Keratinocyte (primary cell): Measurements from ENCODE around the gene CENPO. TPM values are rescaled to one million over a fixed set of nuclear protein-coding genes. Genes with fewer than 3 reads are reported as not detected.

Experiments used
- DNase-seq: peaks from one replicate; pipeline ENCODE4 v3.0.0-alpha.2; 2011; ENCODE audit warnings: low read depth, missing footprints, low spot score
- FAIRE-seq: peaks from 2 replicates; lab custom pipeline; 2011; peaks lifted over from hg19 to GRCh38; lab: Jason Lieb, UNC
- H2AFZ ChIP-seq: 2 replicates; pipeline ENCODE4 v1.6.0; 2012; ENCODE audit warnings: low read length, control low read depth, inconsistent platforms; ENCODE audit not compliant: control insufficient read depth
- H3K27ac ChIP-seq: 2 replicates; pipeline ENCODE4 v1.5.1; 2011; ENCODE audit warnings: low read length; ENCODE audit not compliant: control insufficient read depth, insufficient read depth
- H3K27me3 ChIP-seq: 3 replicates; pipeline ENCODE4 v1.6.0; 2011; ENCODE audit warnings: low read length; ENCODE audit not compliant: control insufficient read depth, insufficient read depth; ENCODE audit errors: extremely low read depth
- H3K36me3 ChIP-seq, 2 experiments: 2 replicates in 1 of 2; 3 replicates in 1 of 2; pipeline ENCODE4 v1.5.1; 2011; ENCODE audit warnings: low read length in 2 of 2, mild to moderate bottlenecking in 1 of 2; ENCODE audit not compliant: control insufficient read depth in 2 of 2, insufficient read depth in 2 of 2; ENCODE audit errors: extremely low read depth in 1 of 2
- H3K4me1 ChIP-seq: 3 replicates; pipeline ENCODE4 v1.5.1; 2011; ENCODE audit warnings: low read length; ENCODE audit not compliant: control insufficient read depth, insufficient read depth; ENCODE audit errors: extremely low read depth
- H3K4me2 ChIP-seq: 3 replicates; pipeline ENCODE4 v1.6.0; 2011; ENCODE audit warnings: low read depth, low read length; ENCODE audit not compliant: control insufficient read depth, insufficient read depth; ENCODE audit errors: extremely low read depth
- H3K4me3 ChIP-seq, 3 experiments: fragments of 200-600 bp in 1 of 3; sonication (generic) in 1 of 3; 2 replicates in 2 of 3; 3 replicates in 1 of 3; pipeline ENCODE4 v1.5.1; 2011 to 2016; ENCODE audit warnings: low read length in 3 of 3, mild to moderate bottlenecking in 3 of 3, control low read depth in 2 of 3, inconsistent platforms in 1 of 3, low read depth in 1 of 3, mixed read lengths in 1 of 3, mixed run types in 1 of 3, moderate library complexity in 1 of 3; ENCODE audit not compliant: control insufficient read depth in 2 of 3, insufficient read depth in 2 of 3; ENCODE audit errors: extremely low read depth in 1 of 3
- H3K79me2 ChIP-seq: 2 replicates; pipeline ENCODE4 v1.6.0; 2012; ENCODE audit warnings: low read length; ENCODE audit not compliant: control insufficient read depth, insufficient read depth
- H3K9ac ChIP-seq: 3 replicates; pipeline ENCODE4 v1.6.0; 2011; ENCODE audit warnings: low read length; ENCODE audit not compliant: control insufficient read depth, insufficient read depth; ENCODE audit errors: extremely low read depth
- H3K9me1 ChIP-seq: 3 replicates; pipeline ENCODE4 v1.6.0; 2011; ENCODE audit warnings: low read length; ENCODE audit not compliant: control insufficient read depth, insufficient read depth; ENCODE audit errors: extremely low read depth
- H3K9me3 ChIP-seq: 2 replicates; pipeline ENCODE4 v1.5.1; 2012; ENCODE audit warnings: low read depth, low read length; ENCODE audit not compliant: control insufficient read depth
- H4K20me1 ChIP-seq: 3 replicates; pipeline ENCODE4 v1.6.0; 2011; ENCODE audit warnings: low read length; ENCODE audit not compliant: control insufficient read depth, insufficient read depth; ENCODE audit errors: extremely low read depth
- EZH2 ChIP-seq: IDR thresholded peaks from one replicate; pipeline ENCODE4 v1.6.1; 2012; ENCODE audit warnings: inconsistent platforms, mild to moderate bottlenecking, low read length, moderate library complexity
- dilution Hi-C: fragments of 300-500 bp; cut with MboI; formaldehyde crosslinking; loops from one replicate; pipeline ENCODE4 v1.7.0; 2020; ENCODE audit warnings: low sequenced_read_pairs; ENCODE audit not compliant: extremely low pct_ligation_motif_present
- polyA plus RNA-seq, 5 experiments: library from polyadenylated mRNA; depleted of rRNA in 3 of 5; stranded (reverse) in 3 of 5; stranded (forward) in 1 of 5; unstranded in 1 of 5; fragments of >200 nt; gene quantifications; 1 replicate in 1 of 5; 2 replicates in 3 of 5; 3 replicates in 1 of 5; pipeline versions ENCODE4 v1.2.1 to v1.2.3, GENCODE V29; 2011 to 2012; ENCODE audit warnings: missing spikeins in 2 of 5, low read depth in 1 of 5, low replicate concordance in 1 of 5
- TF ChIP-seq, protein P1 (sequence below), 3 experiments: IDR thresholded peaks in 1 of 3; conservative IDR thresholded peaks in 1 of 3; optimal IDR thresholded peaks in 1 of 3; 2 replicates in 2 of 3; 3 replicates in 1 of 3; pipeline versions ENCODE3 to v1.5.1; 2011; ENCODE audit warnings: low read length in 3 of 3, mild to moderate bottlenecking in 3 of 3, moderate library complexity in 2 of 3, control low read depth in 1 of 3, inconsistent platforms in 1 of 3; ENCODE audit not compliant: insufficient read depth in 2 of 3; ENCODE audit errors: extremely low read depth in 1 of 3

Gene CENPO
- polyA plus RNA-seq, 1 donor (not counting 4 experiments of a cell fraction or from before 2014, with no cell fraction given), result 12.1 TPM

- TF ChIP-seq, protein P1, sequence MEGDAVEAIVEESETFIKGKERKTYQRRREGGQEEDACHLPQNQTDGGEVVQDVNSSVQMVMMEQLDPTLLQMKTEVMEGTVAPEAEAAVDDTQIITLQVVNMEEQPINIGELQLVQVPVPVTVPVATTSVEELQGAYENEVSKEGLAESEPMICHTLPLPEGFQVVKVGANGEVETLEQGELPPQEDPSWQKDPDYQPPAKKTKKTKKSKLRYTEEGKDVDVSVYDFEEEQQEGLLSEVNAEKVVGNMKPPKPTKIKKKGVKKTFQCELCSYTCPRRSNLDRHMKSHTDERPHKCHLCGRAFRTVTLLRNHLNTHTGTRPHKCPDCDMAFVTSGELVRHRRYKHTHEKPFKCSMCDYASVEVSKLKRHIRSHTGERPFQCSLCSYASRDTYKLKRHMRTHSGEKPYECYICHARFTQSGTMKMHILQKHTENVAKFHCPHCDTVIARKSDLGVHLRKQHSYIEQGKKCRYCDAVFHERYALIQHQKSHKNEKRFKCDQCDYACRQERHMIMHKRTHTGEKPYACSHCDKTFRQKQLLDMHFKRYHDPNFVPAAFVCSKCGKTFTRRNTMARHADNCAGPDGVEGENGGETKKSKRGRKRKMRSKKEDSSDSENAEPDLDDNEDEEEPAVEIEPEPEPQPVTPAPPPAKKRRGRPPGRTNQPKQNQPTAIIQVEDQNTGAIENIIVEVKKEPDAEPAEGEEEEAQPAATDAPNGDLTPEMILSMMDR (optimal IDR thresholded peaks at IDR 0.05 in 1 of 3, IDR thresholded peaks at IDR 0.05 in 1 of 3, conservative IDR thresholded peaks at IDR 0.05 in 1 of 3; ENCODE audit: extremely low read depth in 1 of 3, insufficient read depth in 2 of 3, low read length in 3 of 3), result no peak
- TF ChIP-seq EZH2, result no peak
- no peaks in the 10 kb centered on the region for H3K79me2 ChIP-seq
- dilution Hi-C loops, result no loop called here
- FAIRE-seq, result no peak
- H3K4me2 ChIP-seq, result no peak overlapping the region
- H4K20me1 ChIP-seq, result no peaks in the 10 kb centered on the region
- no peaks in the 10 kb centered on the region for H3K4me1 ChIP-seq
- no peak for DNase-seq
- H3K9me3 ChIP-seq, result no peaks in the 10 kb centered on the region
- H3K36me3 ChIP-seq, result peaks cover 0 to 2% of the 10 kb centered on the region in 2 experiments
- no peak overlapping the region for H2AFZ ChIP-seq
- H3K9me1 ChIP-seq, result no peaks in the 10 kb centered on the region
- no peak overlapping the region for H3K4me3 ChIP-seq
- H3K9ac ChIP-seq, result no peak overlapping the region
- H3K27ac ChIP-seq, result no peak overlapping the region
- H3K27me3 ChIP-seq, result no peaks in the 10 kb centered on the region
These were observed 77.9 kb downstream of the CENPO start for GRCh38 chr2:24870891-24871705.

DNA sequence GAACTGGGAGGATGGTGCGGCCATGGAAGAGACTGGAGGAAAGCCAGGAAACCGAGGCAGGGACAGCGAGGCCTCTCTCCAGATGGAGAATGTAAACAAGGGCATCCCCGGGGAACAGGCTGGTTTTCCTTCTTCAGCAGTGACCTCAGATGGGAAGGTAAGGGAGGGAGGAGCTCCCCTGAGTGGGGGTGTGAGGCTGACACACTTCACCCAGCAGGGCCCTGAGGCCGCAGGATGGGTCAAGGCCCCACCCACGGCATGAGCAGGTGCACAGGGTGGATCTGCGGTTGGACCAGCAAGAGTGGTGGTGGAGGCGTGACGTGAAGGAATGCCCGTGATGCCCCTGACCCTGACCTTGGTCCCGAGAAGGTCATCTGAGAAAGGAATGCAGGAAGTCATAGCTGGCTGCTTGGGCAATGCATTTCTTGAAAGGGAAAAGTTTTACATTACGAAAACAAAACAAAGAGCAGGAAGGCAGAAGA is 78.7 kb downstream of the CENPO start:
- Histone ChIP-seq H3K27ac (no peak overlapping the region), H3K9me3 (no peaks in the 10 kb centered on the region), H3K4me3 (no peak overlapping the region), H3K4me2 (no peak overlapping the region), H4K20me1 (no peaks in the 10 kb centered on the region), H3K27me3 (no peaks in the 10 kb centered on the region), H2AFZ (no peak overlapping the region), H3K4me1 (no peaks in the 10 kb centered on the region), H3K79me2 (no peaks in the 10 kb centered on the region), H3K9ac (no peak overlapping the region), H3K36me3 (peaks cover 0 to 2% of the 10 kb centered on the region in 2 experiments), H3K9me1 (no peaks in the 10 kb centered on the region)
- FAIRE-seq (no peak), DNase-seq (no peak)
- no peak for TF ChIP-seq EZH2
- TF ChIP-seq, protein P1 (optimal IDR thresholded peaks at IDR 0.05 in 1 of 3, IDR thresholded peaks at IDR 0.05 in 1 of 3, conservative IDR thresholded peaks at IDR 0.05 in 1 of 3; ENCODE audit: extremely low read depth in 1 of 3, insufficient read depth in 2 of 3, low read length in 3 of 3), result no peak
- dilution Hi-C loops, result no loop called here

Other genes with a start within 250 kb of the CENPO start
- 15.8 to 37.7 TPM (median 36.9 TPM) in 3 replicates for gene PTRHD1, start within 50 bp of the CENPO start, polyA plus RNA-seq
- 27.1 to 47.4 TPM (median 33.2 TPM) in 3 replicates for gene ADCY3, start 126.8 kb downstream of the CENPO start, polyA plus RNA-seq
- 2.8 to 3.4 TPM (median 2.9 TPM) in 3 replicates for gene DNAJC27, start 178.5 kb downstream of the CENPO start, polyA plus RNA-seq
- gene EFR3B, start 248.7 kb downstream of the CENPO start, polyA plus RNA-seq, result 0.09 to 0.14 TPM (median 0.13 TPM) in 3 replicates